Heart left ventricle (tissue), 16 donors: ENCODE results near the gene UBASH3A. TPM values are rescaled to one million over a fixed set of nuclear protein-coding genes. Genes with fewer than 3 reads are reported as not detected.

Experiments
- ATAC-seq, 4 donors: fragments of 200-7000 bp; cut with Tn5 transposase; one replicate each; pipeline ENCODE4 v1.9.1; 2020 to 2022; ENCODE audit warnings: moderate library complexity in 4 of 4, mild to moderate bottlenecking in 3 of 4, moderate number of reproducible peaks in 1 of 4
- DNase-seq, 5 donors: peaks; one replicate each; pipeline ENCODE4 v3.0.0-alpha.2; 2020
- H3K27ac ChIP-seq, 12 donors: fragments of 200-600 bp; sonication (generic) in 4 of 12; one replicate each; pipeline versions ENCODE4 v1.5.0 to v1.8.0; 2016 to 2022; ENCODE audit warnings: mild to moderate bottlenecking in 2 of 12
- H3K27me3 ChIP-seq, 9 donors: fragments of 200-600 bp; sonication (generic) in 2 of 9; one replicate each; pipeline versions ENCODE4 v1.5.1 to v1.8.0; 2016 to 2022; ENCODE audit warnings: mild to moderate bottlenecking in 3 of 9
- H3K36me3 ChIP-seq, 9 donors: fragments of 200-600 bp; sonication (generic) in 2 of 9; one replicate each; pipeline versions ENCODE4 v1.5.0 to v1.8.0; 2018 to 2022; ENCODE audit warnings: mild to moderate bottlenecking in 2 of 9
- H3K4me1 ChIP-seq, 12 donors: fragments of 200-600 bp; sonication (generic) in 4 of 12; one replicate each; pipeline versions ENCODE4 v1.5.0 to v1.8.0; 2016 to 2022; ENCODE audit warnings: mild to moderate bottlenecking in 3 of 12
- H3K4me3 ChIP-seq, 12 donors: fragments of 200-600 bp; sonication (generic) in 4 of 12; one replicate each; pipeline versions ENCODE4 v1.5.0 to v1.8.0; 2017 to 2022; ENCODE audit warnings: mild to moderate bottlenecking in 9 of 12, moderate library complexity in 4 of 12
- H3K9me3 ChIP-seq, 12 donors: fragments of 200-600 bp; sonication (generic) in 4 of 12; one replicate each; pipeline versions ENCODE4 v1.5.0 to v1.8.0; 2016 to 2022; ENCODE audit warnings: mild to moderate bottlenecking in 1 of 12
- CTCF ChIP-seq, 12 donors: fragments of 200-600 bp; sonication (generic) in 4 of 12; IDR thresholded peaks; one replicate each; pipeline versions ENCODE4 v1.5.0 to v1.8.0; 2018 to 2022; ENCODE audit warnings: antibody characterized with exemption in 12 of 12, mild to moderate bottlenecking in 5 of 12
- POLR2A ChIP-seq, 2 donors: fragments of 450-650 bp; IDR thresholded peaks; one replicate each; pipeline ENCODE4 v1.6.1; 2017; ENCODE audit warnings: antibody characterized with exemption in 2 of 2, mild to moderate bottlenecking in 2 of 2, moderate library complexity in 2 of 2
- WGBS, 4 donors: extraction: QIAGEN DNeasy Blood & Tissue Kit in 2 of 4; methylation state at CpG; one replicate each; pipeline versions ENCODE4 v1.1.5 to v1.1.7; 2013 to 2018; 5-methylcytosine and 5-hydroxymethylcytosine counted together
- intact Hi-C, 10 donors: fragments of 100-400 bp; cut with DNase I; formaldehyde crosslinking; loops; one replicate each; pipeline versions ENCODE4 v1.11.1 to v1.14.2; 2022
- polyA plus RNA-seq, 2 donors: library from polyadenylated mRNA; stranded (reverse); fragments of 200-250 nt; gene quantifications; one replicate each; pipeline ENCODE4 v1.2.3, GENCODE V29; 2013
- total RNA-seq, 9 donors: library from RNA; depleted of rRNA in 2 of 9; stranded (reverse); fragments of >200 nt in 2 of 9; fragmentation: NEBNext Ultra II Directional in 3 of 9; extraction: Animal tissue kit (Norgen Biotek cat#: 25700) in 3 of 9; gene quantifications; one replicate each; pipeline versions ENCODE4 v1.1.0 to v1.2.4, GENCODE V29; 2016 to 2023
- donor health status: ischemic (EF 13 %, LVEDD 7.1; RV severe dilation, severe dysfunction).
- donor health status: healthy with polysubstance abuse.
- donor health status: DM: no; HTN: yes; CAD: no.
- donor health status: DM: no; HTN: no; CAD: no.
- donor health status: ischemic (EF 25% LVEDD 6.9; RV normal size, moderate dysfunction).
- donor health status: ischemic (EF 25% LVEDD 5.7; RV mildly dilated, moderate dysfunction).
- donor health status: healthy.
- donor health status: DM: yes; HTN: yes; CAD: no.
- donor health status: ischemic (EF 35%, LVEDD 5.7; RV mildly dilated, moderate dysfunction).
- donor health status: nonischemic (EF 11% LVEDD 7.7; RV severe dilation, severe dysfunction).
- donor health status: DM: yes; HTN: yes; CAD: no.
- donor health status: PGD.
- donor health status: ischemic (EF 29% LVEDD 5.4; RV normal size, mild dysfunction).
- donor health status: nonischemic (EF 23%, LVEDD 6.1; RV moderate dilation, normal function).

UBASH3A gene
- total and polyA plus RNA-seq, 11 donors = 0.04 to 2.4 (median 0.47) TPM; not detected in 7

GRCh38 chr21:42365770-42366169, 37.9 kb upstream of the UBASH3A start:
- no peak overlapping the region for H3K27ac ChIP-seq
- no peak for DNase-seq
- no peaks in the 10 kb centered on the region for H3K4me1 ChIP-seq
- peaks cover 0 to 35% (median 6%) of the 10 kb centered on the region in 9 donors for H3K27me3 ChIP-seq
- no peak overlapping the region for H3K4me3 ChIP-seq
- no peaks in the 10 kb centered on the region for H3K9me3 ChIP-seq
- intact Hi-C loops = no loop called here
- H3K36me3 ChIP-seq = no peaks in the 10 kb centered on the region
- 68 to 79% (median 76%) methylated on average over 4 to 6 of the region's 6 CpGs for WGBS, 4 donors
- TF ChIP-seq CTCF (IDR thresholded peaks at IDR 0.05) (no peak), POLR2A (IDR thresholded peaks at IDR 0.05) (no peak)
- no peak for ATAC-seq

GRCh38 chr21:42366292-42367010, 37.3 kb upstream of the UBASH3A start, which contains the start of gene TFF1:
Gene TFF1 (minus strand): TSS chr21:42366535. CDS start chr21:42366495, 40 bp downstream.
- Histone ChIP-seq H3K27ac (no peak within 1 kb of the TSS), H3K9me3 (no peaks in the 10 kb centered on the region), H3K36me3 (no peaks in the 10 kb centered on the region), H3K4me3 (no peak within 1 kb of the TSS), H3K27me3 (peaks cover 0 to 37% (median 6%) of the 10 kb centered on the region in 9 donors), H3K4me1 (no peaks in the 10 kb centered on the region)
- no peak for DNase-seq
- TF ChIP-seq CTCF (IDR thresholded peaks at IDR 0.05) (no peak), POLR2A (IDR thresholded peaks at IDR 0.05) (no peak)
- 73 to 84% (median 74%) methylated on average over 15 to 19 of the region's 19 CpGs for WGBS, 4 donors
- intact Hi-C loops = no loop called here
- peak in 1 of 4 donors; percentile 28 for ATAC-seq

- H3K4me1 ChIP-seq = no peaks in the 10 kb centered on the region
- H3K27me3 ChIP-seq = peaks cover 0 to 37% (median 6%) of the 10 kb centered on the region in 9 donors
- no peaks in the 10 kb centered on the region for H3K36me3 ChIP-seq
- DNase-seq (no peak), ATAC-seq (no peak)
- H3K27ac ChIP-seq = no peak overlapping the region
- WGBS, 4 donors = 85 to 91% (median 90%) methylated on average over 14 of the region's 14 CpGs
- intact Hi-C loops = no loop called here
- no peak overlapping the region for H3K4me3 ChIP-seq
- no peaks in the 10 kb centered on the region for H3K9me3 ChIP-seq
- no peak for TF ChIP-seq POLR2A (IDR thresholded peaks at IDR 0.05)
- no peak for TF ChIP-seq CTCF (IDR thresholded peaks at IDR 0.05)
Measured at GRCh38 chr21:42367367-42368165, 36.1 kb upstream of the UBASH3A start.

- no peaks in the 10 kb centered on the region for H3K36me3 ChIP-seq
- DNase-seq (no peak), ATAC-seq (no peak)
- no peaks in the 10 kb centered on the region for H3K9me3 ChIP-seq
- no peak overlapping the region for H3K4me3 ChIP-seq
- intact Hi-C loops = no loop called here
- no peak overlapping the region for H3K27ac ChIP-seq
- peaks cover 0 to 34% (median under 1%) of the 10 kb centered on the region in 9 donors for H3K27me3 ChIP-seq
- no peaks in the 10 kb centered on the region for H3K4me1 ChIP-seq
- WGBS, 4 donors = 48 to 61% (median 56%) methylated on average over 10 to 16 of the region's 16 CpGs
- TF ChIP-seq CTCF (IDR thresholded peaks at IDR 0.05) (no peak), POLR2A (IDR thresholded peaks at IDR 0.05) (no peak)
Measured at GRCh38 chr21:42369821-42370220, 33.9 kb upstream of the UBASH3A start.
